SU-DHL-6 (cell line): Measurements from ENCODE around the gene C5orf58.

Experiments used
- EZH2phosphoT487 ChIP-seq: fragments of 200-600 bp; sonication (generic), shearing (Covaris generic); conservative IDR thresholded peaks from 2 replicates; pipeline ENCODE4 v1.6.1; 2018; ENCODE audit warnings: mild to moderate bottlenecking, antibody characterized with exemption, low read length, moderate library complexity, mixed read lengths
- TF ChIP-seq, protein P1 (sequence below): fragments of 200-600 bp; sonication (generic); IDR thresholded peaks from one replicate; pipeline ENCODE4 v1.5.1; 2017; ENCODE audit warnings: antibody characterized with exemption, mild to moderate bottlenecking, low read length, moderate library complexity; ENCODE audit not compliant: insufficient read depth, poor library complexity, severe bottlenecking

DNA sequence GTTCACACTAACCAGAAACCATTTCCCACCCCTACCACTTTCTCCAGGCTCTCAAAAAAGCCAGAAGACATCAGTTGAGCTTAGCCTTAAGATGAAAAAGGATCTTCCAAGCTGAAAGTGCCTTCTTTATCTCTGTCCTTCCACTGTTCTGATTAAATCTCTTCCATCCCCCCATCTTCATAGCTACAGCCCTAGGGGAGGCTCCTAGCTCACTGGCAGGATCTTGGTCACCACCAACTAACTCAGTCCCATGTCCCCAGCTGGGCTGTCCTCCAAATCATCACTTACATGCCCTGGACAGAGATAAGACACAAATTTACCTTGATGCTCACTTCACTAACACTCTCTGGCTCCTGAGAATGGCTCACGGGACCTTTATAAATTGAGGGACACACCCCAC, 50.5 kb downstream of the C5orf58 start:
- TF ChIP-seq EZH2phosphoT487, result no peak
- TF ChIP-seq, protein P1, sequence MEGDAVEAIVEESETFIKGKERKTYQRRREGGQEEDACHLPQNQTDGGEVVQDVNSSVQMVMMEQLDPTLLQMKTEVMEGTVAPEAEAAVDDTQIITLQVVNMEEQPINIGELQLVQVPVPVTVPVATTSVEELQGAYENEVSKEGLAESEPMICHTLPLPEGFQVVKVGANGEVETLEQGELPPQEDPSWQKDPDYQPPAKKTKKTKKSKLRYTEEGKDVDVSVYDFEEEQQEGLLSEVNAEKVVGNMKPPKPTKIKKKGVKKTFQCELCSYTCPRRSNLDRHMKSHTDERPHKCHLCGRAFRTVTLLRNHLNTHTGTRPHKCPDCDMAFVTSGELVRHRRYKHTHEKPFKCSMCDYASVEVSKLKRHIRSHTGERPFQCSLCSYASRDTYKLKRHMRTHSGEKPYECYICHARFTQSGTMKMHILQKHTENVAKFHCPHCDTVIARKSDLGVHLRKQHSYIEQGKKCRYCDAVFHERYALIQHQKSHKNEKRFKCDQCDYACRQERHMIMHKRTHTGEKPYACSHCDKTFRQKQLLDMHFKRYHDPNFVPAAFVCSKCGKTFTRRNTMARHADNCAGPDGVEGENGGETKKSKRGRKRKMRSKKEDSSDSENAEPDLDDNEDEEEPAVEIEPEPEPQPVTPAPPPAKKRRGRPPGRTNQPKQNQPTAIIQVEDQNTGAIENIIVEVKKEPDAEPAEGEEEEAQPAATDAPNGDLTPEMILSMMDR, result no peak
